Occipital lobe (tissue), 2 donors: Measurements from ENCODE around the gene TLE4. TPM values are rescaled to one million over a fixed set of nuclear protein-coding genes. Genes with fewer than 3 reads are reported as not detected.

Experiments used
- DNase-seq: peaks from one replicate; lab custom pipeline; 2025; lab: John Stamatoyannopoulos, UW
- total RNA-seq: library from RNA; depleted of rRNA; stranded (reverse); fragments of >200 nt; gene quantifications from one replicate; pipeline ENCODE4 v1.2.3, GENCODE V29; 2014

TLE4 gene
- total RNA-seq, 1 donor from 2014 or later: 70.5 TPM

GRCh38 chr9:79688363-79688762 is 116.6 kb downstream of the TLE4 start:
- DNase-seq: no peak

- no peak for DNase-seq
Measured at GRCh38 chr9:79689576-79689975, 117.8 kb downstream of the TLE4 start.

- DNase-seq: no peak
Measured at GRCh38 chr9:79691496-79691895, 119.7 kb downstream of the TLE4 start.

GRCh38 chr9:79692857-79693571 is 121.2 kb downstream of the TLE4 start:
- DNase-seq: no peak

GRCh38 chr9:79693750-79694149 is 122.0 kb downstream of the TLE4 start:
- no peak for DNase-seq

- DNase-seq: no peak
Measured at GRCh38 chr9:79694208-79694607, 122.4 kb downstream of the TLE4 start.

GRCh38 chr9:79694676-79695400 is 123.1 kb downstream of the TLE4 start:
- no peak for DNase-seq

- DNase-seq: no peak
Measured at GRCh38 chr9:79695531-79696175, 123.9 kb downstream of the TLE4 start.

GRCh38 chr9:79698967-79699366 is 127.2 kb downstream of the TLE4 start:
- DNase-seq: no peak

GRCh38 chr9:79699479-79699878 is 127.7 kb downstream of the TLE4 start:
- no peak for DNase-seq

GRCh38 chr9:79700607-79701360 is 129.0 kb downstream of the TLE4 start:
- DNase-seq: no peak

GRCh38 chr9:79701651-79702050 is 129.9 kb downstream of the TLE4 start:
- no peak for DNase-seq

GRCh38 chr9:79705704-79706103 is 133.9 kb downstream of the TLE4 start:
- DNase-seq: no peak

- no peak for DNase-seq
Measured at GRCh38 chr9:79706512-79706911, 134.7 kb downstream of the TLE4 start.

GRCh38 chr9:79707589-79707988 is 135.8 kb downstream of the TLE4 start:
- DNase-seq: no peak

- no peak for DNase-seq
Measured at GRCh38 chr9:79708541-79708940, 136.8 kb downstream of the TLE4 start.

- no peak for DNase-seq
Measured at GRCh38 chr9:79709743-79710674, 138.2 kb downstream of the TLE4 start.

- DNase-seq: no peak
Measured at GRCh38 chr9:79711874-79712273, 140.1 kb downstream of the TLE4 start.

GRCh38 chr9:79719021-79719420 is 147.3 kb downstream of the TLE4 start:
- no peak for DNase-seq

- no peak for DNase-seq
Measured at GRCh38 chr9:79719989-79720388, 148.2 kb downstream of the TLE4 start.
